ENCODE measurements around the gene ZNF385A. TPM values are rescaled to one million over a fixed set of nuclear protein-coding genes. Genes with fewer than 3 reads are reported as not detected.

The ZNF385A gene
- total and polyA plus RNA-seq, 2 of the 4 experiments (the other 2 are of a cell fraction) = 0.36 to 2.5 TPM

DNA sequence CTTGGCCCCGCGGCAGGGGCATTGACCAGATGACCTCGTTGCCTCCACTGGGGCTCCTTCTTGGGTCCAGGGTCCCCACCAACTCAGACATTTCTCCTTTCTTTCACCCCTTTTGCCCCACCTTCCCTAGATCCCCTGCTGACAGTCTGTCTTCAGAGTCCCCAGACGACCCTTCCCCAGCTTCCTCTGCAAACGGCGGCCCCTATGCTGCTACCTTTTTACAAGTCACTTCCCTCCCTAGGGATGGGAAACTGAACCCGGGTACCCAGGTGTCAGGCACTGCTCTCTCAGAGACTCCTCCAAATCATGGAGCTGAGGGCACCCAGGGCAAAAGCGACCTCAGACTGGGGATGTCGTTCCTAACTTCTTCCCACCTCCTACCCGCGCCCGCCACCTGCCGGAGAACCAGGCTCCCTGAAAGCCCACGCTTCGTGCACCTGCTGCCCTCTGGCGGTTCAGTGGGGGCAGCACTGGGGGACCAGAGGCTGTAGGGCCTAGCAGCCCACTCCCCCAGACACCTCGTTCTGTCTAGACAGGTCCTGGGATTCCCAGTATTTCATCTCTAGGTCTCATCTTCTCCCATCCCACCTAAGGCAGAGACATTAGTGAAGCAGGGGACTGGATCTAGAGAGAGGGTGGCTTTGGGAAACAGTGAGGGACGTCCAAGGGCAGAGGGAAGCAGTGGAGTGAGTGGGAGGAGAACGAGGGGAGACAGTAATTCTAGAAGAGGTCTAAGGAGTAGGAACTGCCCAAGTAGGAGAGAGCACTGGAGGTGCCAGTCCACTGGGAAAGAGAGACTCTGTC, 4.9 kb downstream of the ZNF385A start:
- no peaks in the 10 kb centered on the region for H3K36me3 ChIP-seq (ENCODE audit: control insufficient read depth, insufficient read depth, low read length)
- no TSS peak for BruUV-seq (replicated peaks)
- H3K9me1 ChIP-seq (ENCODE audit: insufficient read depth, low read length) = no peaks in the 10 kb centered on the region; the same call in 1 of the 2 replicates
- ChIA-PET CTCF (interaction anchor here (0.5 to 2.4 kb wide), 21 partner anchors 9 to 123 kb away, joined by 3 to 15 read pairs (median 4); partner anchors contain the start of gene ITGA5), POLR2A (ENCODE audit: unreplicated experiment) (interaction anchor here (0.7 kb wide), 1 partner anchor 9 kb away, joined by 4 read pairs; no protein-coding TSS in a partner anchor)
- peak; percentile 73 for DNase-seq
- H3K9me3 ChIP-seq (ENCODE audit: control insufficient read depth, insufficient read depth, low read length) = no peaks in the 10 kb centered on the region
- no peak overlapping the region for H4K5ac ChIP-seq (ENCODE audit: low read depth, low read length)
- H2BK20ac ChIP-seq (ENCODE audit: low read depth, low read length) = peak overlapping the region; percentile 23; the same call in 1 of the 2 replicates
- H3K4me2 ChIP-seq (ENCODE audit: low read depth, low read length) = peak overlapping the region; percentile 76
- no peak overlapping the region for H2BK5ac ChIP-seq (ENCODE audit: low read depth, low read length, poor library complexity, severe bottlenecking)
- TF ChIP-seq BHLHE40 (IDR thresholded peaks at IDR 0.05; ENCODE audit: low read depth, low read length) (no peak), CEBPB (IDR thresholded peaks at IDR 0.05; ENCODE audit: low read depth, low read length) (no peak), MAZ (IDR thresholded peaks at IDR 0.05; ENCODE audit: borderline replicate concordance, low read depth, low read length) (peak; percentile 74; the same call in 1 of the 2 replicates), FOS (IDR thresholded peaks at IDR 0.05; ENCODE audit: low read depth, low read length) (no peak), SMC3 (IDR thresholded peaks at IDR 0.05; ENCODE audit: low read depth, low read length) (peak; percentile 89), POLR2A (IDR thresholded peaks at IDR 0.05; ENCODE audit: low read depth, low read length) (no peak), RAD21 (IDR thresholded peaks at IDR 0.05; ENCODE audit: low read length) (peak; percentile 91)
- TF ChIP-seq, protein P1, sequence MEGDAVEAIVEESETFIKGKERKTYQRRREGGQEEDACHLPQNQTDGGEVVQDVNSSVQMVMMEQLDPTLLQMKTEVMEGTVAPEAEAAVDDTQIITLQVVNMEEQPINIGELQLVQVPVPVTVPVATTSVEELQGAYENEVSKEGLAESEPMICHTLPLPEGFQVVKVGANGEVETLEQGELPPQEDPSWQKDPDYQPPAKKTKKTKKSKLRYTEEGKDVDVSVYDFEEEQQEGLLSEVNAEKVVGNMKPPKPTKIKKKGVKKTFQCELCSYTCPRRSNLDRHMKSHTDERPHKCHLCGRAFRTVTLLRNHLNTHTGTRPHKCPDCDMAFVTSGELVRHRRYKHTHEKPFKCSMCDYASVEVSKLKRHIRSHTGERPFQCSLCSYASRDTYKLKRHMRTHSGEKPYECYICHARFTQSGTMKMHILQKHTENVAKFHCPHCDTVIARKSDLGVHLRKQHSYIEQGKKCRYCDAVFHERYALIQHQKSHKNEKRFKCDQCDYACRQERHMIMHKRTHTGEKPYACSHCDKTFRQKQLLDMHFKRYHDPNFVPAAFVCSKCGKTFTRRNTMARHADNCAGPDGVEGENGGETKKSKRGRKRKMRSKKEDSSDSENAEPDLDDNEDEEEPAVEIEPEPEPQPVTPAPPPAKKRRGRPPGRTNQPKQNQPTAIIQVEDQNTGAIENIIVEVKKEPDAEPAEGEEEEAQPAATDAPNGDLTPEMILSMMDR (conservative IDR thresholded peaks at IDR 0.05; ENCODE audit: low read depth, low read length) = peak; percentile 100; the same call in 1 of the 2 replicates
- TF ChIP-seq, protein P2, sequence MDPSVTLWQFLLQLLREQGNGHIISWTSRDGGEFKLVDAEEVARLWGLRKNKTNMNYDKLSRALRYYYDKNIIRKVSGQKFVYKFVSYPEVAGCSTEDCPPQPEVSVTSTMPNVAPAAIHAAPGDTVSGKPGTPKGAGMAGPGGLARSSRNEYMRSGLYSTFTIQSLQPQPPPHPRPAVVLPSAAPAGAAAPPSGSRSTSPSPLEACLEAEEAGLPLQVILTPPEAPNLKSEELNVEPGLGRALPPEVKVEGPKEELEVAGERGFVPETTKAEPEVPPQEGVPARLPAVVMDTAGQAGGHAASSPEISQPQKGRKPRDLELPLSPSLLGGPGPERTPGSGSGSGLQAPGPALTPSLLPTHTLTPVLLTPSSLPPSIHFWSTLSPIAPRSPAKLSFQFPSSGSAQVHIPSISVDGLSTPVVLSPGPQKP (IDR thresholded peaks at IDR 0.05; ENCODE audit: borderline replicate concordance, low read depth, low read length) = no peak
- no peak overlapping the region; the same call in 1 of the 2 replicates for H2AK5ac ChIP-seq (ENCODE audit: low read depth, low read length)
- no peak overlapping the region for H2BK15ac ChIP-seq (ENCODE audit: low read depth, low read length)
- peak overlapping the region; percentile 40; the same call in 1 of the 2 replicates for H3K4ac ChIP-seq (ENCODE audit: low read depth, low read length)
- peak overlapping the region; percentile 85 for H2AFZ ChIP-seq (replicated peaks; ENCODE audit: low read length, poor library complexity)
- WGBS, 2 experiments (ENCODE audit: extremely low coverage in 2 of 2, insufficient read length in 1 of 2) = 0% methylated on average over 7 of the region's 19 CpGs; no CpG with 5 or more reads in 1 of the 2 experiments
- peak overlapping the region; percentile 57 for H3K4me3 ChIP-seq (ENCODE audit: insufficient read depth, low read depth, low read length)
- peak overlapping the region in 1 of 2 experiments; percentile 58; a peak in 1 of 4 replicates for H4K8ac ChIP-seq (ENCODE audit: low read depth in 2 of 2, low read length in 2 of 2)
- H2AK9ac ChIP-seq (replicated peaks; ENCODE audit: low read depth, low read length, poor library complexity) = peak overlapping the region; percentile 66
- intact Hi-C loops (cut with micrococcal nuclease) = loop anchor here (1.0 kb wide), 1 partner anchor 9 kb away; no protein-coding TSS in a partner anchor
- ATAC-seq (ENCODE audit: low read depth) = peak; percentile 76
- H3K27me3 ChIP-seq (ENCODE audit: control insufficient read depth, insufficient read depth, low read length) = no peaks in the 10 kb centered on the region
- peaks cover 0 to 6% of the 10 kb centered on the region in 2 experiments; a peak in 1 of 4 replicates for H3K79me1 ChIP-seq (ENCODE audit: low read depth in 1 of 2, low read length in 2 of 2)
- no peak overlapping the region for H3K27ac ChIP-seq (ENCODE audit: insufficient read depth, low read length)
- H3K14ac ChIP-seq (replicated peaks; ENCODE audit: low read depth, low read length) = no peak overlapping the region
- peaks cover 4% of the 10 kb centered on the region; the same call in 1 of the 2 replicates for H4K20me1 ChIP-seq (ENCODE audit: insufficient read depth, low read length)
- dilution Hi-C loops (cut with HindIII; ENCODE audit: low sequenced_read_pairs, unreplicated experiment) = no loop called here
- H3K4me1 ChIP-seq (ENCODE audit: control insufficient read depth, insufficient read depth, low read length) = peaks cover 9% of the 10 kb centered on the region
- 0 out of 2 replicates have a peak overlapping the region, but pooled peaks have one; percentile 16 for H3K23ac ChIP-seq (ENCODE audit: low read depth, low read length)
- no peak overlapping the region for H3K18ac ChIP-seq (ENCODE audit: low read depth, low read length)
- H2BK120ac ChIP-seq (ENCODE audit: low read depth, low read length) = no peak overlapping the region
- no peak overlapping the region for H4K91ac ChIP-seq (ENCODE audit: insufficient read depth, low read depth, low read length)
- H3K9ac ChIP-seq (ENCODE audit: low read depth, low read length) = peak overlapping the region; percentile 1; the same call in 1 of the 2 replicates
- 0 out of 2 replicates have a peak overlapping the region, but pooled peaks have one; percentile 19 for H3K56ac ChIP-seq (ENCODE audit: extremely low read depth, insufficient read depth, low read length)
- in situ Hi-C loops (cut with MboI; ENCODE audit: low sequenced_read_pairs) = loop anchor here (10.0 kb wide), 1 partner anchor 385 kb away; no protein-coding TSS in a partner anchor
